ENCODE data around the gene SKIC3.

- TF ChIP-seq CTCF (IDR thresholded peaks at IDR 0.05 in 2 of 3, conservative IDR thresholded peaks at IDR 0.05 in 1 of 3; ENCODE audit: control insufficient read depth in 2 of 3, extremely low read depth in 1 of 3, insufficient read depth in 1 of 3, low read depth in 3 of 3, low read length in 3 of 3) (no peak), CEBPB (IDR thresholded peaks at IDR 0.05; ENCODE audit: borderline replicate concordance in 1 of 2, low read depth in 2 of 2, low read length in 2 of 2) (no peak), MEF2A (IDR thresholded peaks at IDR 0.05; ENCODE audit: insufficient read depth, low read depth, low read length) (no peak), TCF7 (IDR thresholded peaks at IDR 0.05; ENCODE audit: borderline replicate concordance) (no peak), ZNF274 (IDR thresholded peaks at IDR 0.05; ENCODE audit: insufficient read depth, insufficient read length) (no peak), CREB1 (IDR thresholded peaks at IDR 0.05; ENCODE audit: low read depth) (no peak), POLR2A (IDR thresholded peaks at IDR 0.05; ENCODE audit: low read depth, low read length) (no peak), NR2C2 (IDR thresholded peaks at IDR 0.05; ENCODE audit: borderline replicate concordance, control insufficient read depth, insufficient read length, low read depth) (no peak), REST (IDR thresholded peaks at IDR 0.05; ENCODE audit: low read depth, low read length) (no peak), MYC (IDR thresholded peaks at IDR 0.05; ENCODE audit: insufficient read depth, insufficient read length, insufficient replicate concordance, low read length, severe bottlenecking) (no peak)
Observed at GRCh38 chr5:95583992-95584391, 29.2 kb upstream of the SKIC3 start.
